Hepatocyte (in vitro differentiated cells): ENCODE data around the gene TBC1D8. TPM values are rescaled to one million over a fixed set of nuclear protein-coding genes. Genes with fewer than 3 reads are reported as not detected.

Source experiments
- DNase-seq: peaks from one replicate; pipeline ENCODE4 v3.0.0-alpha.2; 2016; ENCODE audit warnings: low spot score
- H2AFZ ChIP-seq: fragments of 200-600 bp; sonication (generic); 2 replicates; pipeline ENCODE4 v1.6.0; 2016; ENCODE audit warnings: antibody characterized with exemption, mild to moderate bottlenecking
- H3K27ac ChIP-seq: fragments of 200-600 bp; sonication (generic); 2 replicates; pipeline ENCODE4 v1.5.1; 2016; ENCODE audit warnings: mild to moderate bottlenecking
- H3K27me3 ChIP-seq: fragments of 200-600 bp; sonication (generic); 2 replicates; pipeline ENCODE4 v1.6.1; 2016
- H3K36me3 ChIP-seq: fragments of 200-600 bp; sonication (generic); replicated peaks from 2 replicates; pipeline ENCODE4 v1.5.1; 2016; ENCODE audit warnings: low read depth; ENCODE audit not compliant: insufficient read depth
- H3K4me1 ChIP-seq: fragments of 200-600 bp; sonication (generic); 2 replicates; pipeline ENCODE4 v1.5.1; 2016; ENCODE audit warnings: mild to moderate bottlenecking, moderate library complexity; ENCODE audit not compliant: insufficient read depth
- H3K4me2 ChIP-seq: fragments of 200-600 bp; sonication (generic); 2 replicates; pipeline ENCODE4 v1.6.0; 2016
- H3K4me3 ChIP-seq: fragments of 200-600 bp; sonication (generic); 2 replicates; pipeline ENCODE4 v1.5.1; 2016; ENCODE audit warnings: mild to moderate bottlenecking
- H3K79me2 ChIP-seq: fragments of 200-600 bp; sonication (generic); 2 replicates; pipeline ENCODE4 v1.6.0; 2017; ENCODE audit warnings: mild to moderate bottlenecking
- H3K9me2 ChIP-seq: fragments of 200-600 bp; sonication (generic); replicated peaks from 2 replicates; pipeline ENCODE4 v1.6.0; 2017; ENCODE audit warnings: mild to moderate bottlenecking; ENCODE audit not compliant: insufficient read depth
- H3K9me3 ChIP-seq: fragments of 200-600 bp; sonication (generic); 2 replicates; pipeline ENCODE4 v1.5.1; 2016; ENCODE audit warnings: low read depth, mild to moderate bottlenecking
- H4K20me1 ChIP-seq: fragments of 200-600 bp; sonication (generic); 2 replicates; pipeline ENCODE4 v1.6.0; 2016; ENCODE audit warnings: mild to moderate bottlenecking; ENCODE audit not compliant: insufficient read depth, poor library complexity, severe bottlenecking
- CTCF ChIP-seq: fragments of 200-600 bp; sonication (generic); IDR thresholded peaks from 2 replicates; pipeline ENCODE4 v1.5.1; 2016; ENCODE audit warnings: antibody characterized with exemption, mild to moderate bottlenecking; ENCODE audit not compliant: poor library complexity
- EZH2 ChIP-seq: fragments of 200-600 bp; sonication (generic); IDR thresholded peaks from 2 replicates; pipeline ENCODE4 v1.6.1; 2016; ENCODE audit warnings: antibody characterized with exemption, mild to moderate bottlenecking, borderline replicate concordance
- EZH2phosphoT487 ChIP-seq: fragments of 200-600 bp; sonication (generic); IDR thresholded peaks from one replicate; pipeline ENCODE4 v1.6.1; 2018; ENCODE audit warnings: antibody characterized with exemption, mild to moderate bottlenecking, low read depth, moderate library complexity; ENCODE audit not compliant: unreplicated experiment, severe bottlenecking
- WGBS: methylation state at CpG from one replicate; pipeline ENCODE4 v1.1.6; 2016; ENCODE audit warnings: low lambda C conversion rate; ENCODE audit errors: missing lambda C conversion rate; 5-methylcytosine and 5-hydroxymethylcytosine counted together
- polyA plus RNA-seq: library from polyadenylated mRNA; unstranded; fragments of >200 nt; fragmentation: Nextera tagmentation; extraction: Ambion mirVana; gene quantifications from 2 replicates; pipeline ENCODE4 v1.2.1, GENCODE V29; 2016
- total RNA-seq: library from RNA; depleted of rRNA; stranded (reverse); fragments of >200 nt; gene quantifications from 2 replicates; pipeline ENCODE4 v1.2.3, GENCODE V29; 2014

TBC1D8 gene
- total and polyA plus RNA-seq, 2 experiments from 2014 or later, result 10.1 to 15.8 TPM

GRCh38 chr2:101080211-101081068 lies 70.7 kb downstream of the TBC1D8 start:
- Histone ChIP-seq H3K27ac (peak overlapping the region; percentile 81), H3K79me2 (no peaks in the 10 kb centered on the region), H3K4me3 (no peak overlapping the region), H2AFZ (no peak overlapping the region), H3K4me1 (no peaks in the 10 kb centered on the region), H3K9me3 (no peaks in the 10 kb centered on the region), H4K20me1 (no peaks in the 10 kb centered on the region), H3K4me2 (no peak overlapping the region), H3K27me3 (no peaks in the 10 kb centered on the region), H3K9me2 (no peaks in the 10 kb centered on the region), H3K36me3 (no peaks in the 10 kb centered on the region)
- TF ChIP-seq EZH2, result no peak
- no peak for TF ChIP-seq CTCF
- no peak for TF ChIP-seq EZH2phosphoT487
- DNase-seq, result peak; percentile 39
- WGBS, result 91% methylated on average over 14 of the region's 14 CpGs

DNA sequence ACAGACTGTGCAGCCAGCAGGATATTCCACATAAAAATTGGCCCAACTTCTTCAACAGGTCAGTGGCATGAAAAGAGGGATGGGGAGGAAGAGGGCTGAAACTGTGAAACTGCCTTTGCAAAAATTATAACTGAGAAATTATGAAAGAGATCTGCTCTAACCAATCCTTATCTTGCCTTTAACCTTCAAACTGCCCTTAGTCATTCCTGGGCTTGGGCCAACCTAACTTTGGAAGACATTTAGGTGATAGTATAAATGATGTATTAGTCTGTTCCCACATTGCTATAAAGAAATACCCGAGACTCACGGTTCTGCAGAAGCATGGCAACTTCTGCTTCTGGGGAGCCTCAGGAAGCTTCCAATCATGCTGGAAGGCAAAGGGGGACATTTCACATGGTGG lies 74.6 kb downstream of the TBC1D8 start:
- no peaks in the 10 kb centered on the region for H3K27me3 ChIP-seq
- H3K27ac ChIP-seq, result no peak overlapping the region
- no peaks in the 10 kb centered on the region for H3K9me2 ChIP-seq
- no peak for TF ChIP-seq EZH2
- TF ChIP-seq EZH2phosphoT487, result no peak
- no peak for TF ChIP-seq CTCF
- H3K4me3 ChIP-seq, result no peak overlapping the region
- no peaks in the 10 kb centered on the region for H3K36me3 ChIP-seq
- H3K9me3 ChIP-seq, result peaks cover 8% of the 10 kb centered on the region
- no peak overlapping the region for H3K4me2 ChIP-seq
- no peaks in the 10 kb centered on the region for H4K20me1 ChIP-seq
- H3K4me1 ChIP-seq, result no peaks in the 10 kb centered on the region
- 95% methylated on average over 2 of the region's 2 CpGs for WGBS
- no peak overlapping the region for H2AFZ ChIP-seq
- no peaks in the 10 kb centered on the region for H3K79me2 ChIP-seq
- DNase-seq, result no peak

DNA sequence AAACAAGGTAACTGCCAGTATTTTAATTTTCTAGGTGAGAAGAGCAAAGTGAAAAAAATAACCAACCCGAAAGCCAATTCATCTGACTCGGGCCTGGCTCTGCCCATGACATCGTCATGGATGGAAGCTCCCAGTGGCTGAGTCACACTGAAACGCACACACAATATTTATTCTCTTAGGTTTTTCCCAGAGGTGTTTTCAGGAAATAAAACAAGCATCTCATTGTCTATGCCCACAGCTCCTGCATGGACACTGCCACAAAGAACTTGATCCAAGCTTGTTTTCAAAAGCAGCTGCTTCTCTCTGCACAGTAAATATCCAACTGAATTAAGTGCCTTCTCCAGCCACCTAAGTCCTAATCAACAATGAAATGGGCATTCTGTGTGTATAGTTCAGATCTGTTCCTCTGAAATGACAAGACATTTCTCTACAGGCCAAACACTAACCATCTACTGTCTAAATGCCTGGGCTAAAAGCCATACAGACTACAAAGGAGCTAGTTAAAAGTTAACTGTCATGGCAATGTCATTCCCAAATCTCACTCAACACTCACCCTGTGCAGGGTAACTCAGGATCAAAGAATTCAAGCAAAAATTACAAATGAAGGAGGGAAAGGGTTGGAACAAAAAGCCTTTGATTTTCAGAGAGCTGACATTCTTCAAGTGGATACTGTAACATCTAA lies 86.2 kb downstream of the TBC1D8 start:
- Histone ChIP-seq H3K9me2 (no peaks in the 10 kb centered on the region), H2AFZ (no peak overlapping the region), H3K79me2 (peaks cover 9% of the 10 kb centered on the region), H4K20me1 (no peaks in the 10 kb centered on the region), H3K9me3 (no peaks in the 10 kb centered on the region), H3K4me1 (peaks cover 9% of the 10 kb centered on the region), H3K27ac (peak overlapping the region; percentile 69), H3K4me3 (no peak overlapping the region), H3K4me2 (no peak overlapping the region), H3K36me3 (no peaks in the 10 kb centered on the region), H3K27me3 (no peaks in the 10 kb centered on the region)
- 62% methylated on average over 4 of the region's 4 CpGs for WGBS
- TF ChIP-seq EZH2phosphoT487 (no peak), CTCF (no peak), EZH2 (no peak)
- peak; percentile 20 for DNase-seq
